Measurements from ENCODE around the gene ABCC6. TPM values are rescaled to one million over a fixed set of nuclear protein-coding genes. Genes with fewer than 3 reads are reported as not detected.

ABCC6 gene
- total and polyA plus RNA-seq, 2 of the 13 experiments (the other 11 are each of a cell fraction or from before 2014, with no cell fraction given), result 82.4 to 105 TPM

DNA sequence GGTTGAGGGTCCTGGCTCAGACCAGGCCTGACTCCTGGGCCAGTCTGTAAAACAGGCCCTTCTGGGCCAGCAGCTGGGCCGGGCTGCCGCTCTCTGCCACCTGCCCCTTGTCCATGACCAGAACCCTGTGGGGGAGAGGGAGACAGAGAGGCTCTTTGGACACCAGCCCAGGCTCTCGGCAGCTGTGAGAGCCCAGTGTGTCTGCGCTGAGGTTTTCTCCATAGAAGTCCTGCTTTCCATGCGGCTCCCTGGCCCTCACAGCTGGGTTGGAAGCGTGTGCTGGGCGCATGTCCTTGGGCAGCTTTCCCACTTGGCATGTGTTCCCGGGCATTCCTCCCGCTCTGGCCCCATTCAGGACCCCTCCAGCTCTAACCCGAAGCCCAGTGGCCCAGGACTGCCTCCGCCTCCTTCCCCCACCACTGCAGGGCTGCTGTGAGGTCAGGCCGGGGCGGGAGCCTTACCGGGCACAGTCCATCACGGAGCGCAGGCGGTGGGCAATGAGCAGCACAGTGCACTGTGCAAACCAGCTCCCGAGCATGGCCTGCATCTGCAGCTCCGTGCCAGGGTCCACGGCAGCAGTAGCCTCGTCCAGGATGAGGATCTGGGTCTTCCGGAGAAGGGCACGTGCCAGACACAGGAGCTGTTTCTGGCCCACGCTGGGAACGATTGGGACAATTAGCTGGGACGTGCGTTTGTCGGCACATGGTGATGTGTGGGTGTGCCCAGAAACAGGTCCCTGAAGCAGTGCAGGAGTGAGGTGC, 73.0 kb downstream of the ABCC6 start (continued):
- TF ChIP-seq NR2F1 (CRISPR knock-in tag; IDR thresholded peaks at IDR 0.05) (no peak), HNRNPUL1 (IDR thresholded peaks at IDR 0.05; ENCODE audit: low read depth, low read length) (no peak), ZNF709 (CRISPR knock-in tag; IDR thresholded peaks at IDR 0.05) (no peak), KLF9 (CRISPR knock-in tag; IDR thresholded peaks at IDR 0.05; ENCODE audit: low read depth) (no peak), KDM1A (CRISPR knock-in tag; IDR thresholded peaks at IDR 0.05) (no peak), HCFC1 (IDR thresholded peaks at IDR 0.05; ENCODE audit: low read depth, low read length) (no peak), ELF3 (CRISPR knock-in tag; IDR thresholded peaks at IDR 0.05) (no peak), SMAD3 (CRISPR knock-in tag; IDR thresholded peaks at IDR 0.05) (no peak), HIVEP1 (CRISPR knock-in tag; IDR thresholded peaks at IDR 0.05) (peak; percentile 38), ETV5 (CRISPR knock-in tag; IDR thresholded peaks at IDR 0.05; ENCODE audit: borderline replicate concordance) (no peak), ZNF280D (CRISPR knock-in tag; IDR thresholded peaks at IDR 0.05) (no peak), MTF1 (CRISPR knock-in tag; IDR thresholded peaks at IDR 0.05) (no peak), ZBTB4 (CRISPR knock-in tag; IDR thresholded peaks at IDR 0.05; ENCODE audit: borderline replicate concordance) (peak; percentile 76; the same call in 1 of the 2 replicates), PAWR (CRISPR knock-in tag; IDR thresholded peaks at IDR 0.05; ENCODE audit: borderline replicate concordance) (no peak)
- TF ChIP-seq, protein P1, sequence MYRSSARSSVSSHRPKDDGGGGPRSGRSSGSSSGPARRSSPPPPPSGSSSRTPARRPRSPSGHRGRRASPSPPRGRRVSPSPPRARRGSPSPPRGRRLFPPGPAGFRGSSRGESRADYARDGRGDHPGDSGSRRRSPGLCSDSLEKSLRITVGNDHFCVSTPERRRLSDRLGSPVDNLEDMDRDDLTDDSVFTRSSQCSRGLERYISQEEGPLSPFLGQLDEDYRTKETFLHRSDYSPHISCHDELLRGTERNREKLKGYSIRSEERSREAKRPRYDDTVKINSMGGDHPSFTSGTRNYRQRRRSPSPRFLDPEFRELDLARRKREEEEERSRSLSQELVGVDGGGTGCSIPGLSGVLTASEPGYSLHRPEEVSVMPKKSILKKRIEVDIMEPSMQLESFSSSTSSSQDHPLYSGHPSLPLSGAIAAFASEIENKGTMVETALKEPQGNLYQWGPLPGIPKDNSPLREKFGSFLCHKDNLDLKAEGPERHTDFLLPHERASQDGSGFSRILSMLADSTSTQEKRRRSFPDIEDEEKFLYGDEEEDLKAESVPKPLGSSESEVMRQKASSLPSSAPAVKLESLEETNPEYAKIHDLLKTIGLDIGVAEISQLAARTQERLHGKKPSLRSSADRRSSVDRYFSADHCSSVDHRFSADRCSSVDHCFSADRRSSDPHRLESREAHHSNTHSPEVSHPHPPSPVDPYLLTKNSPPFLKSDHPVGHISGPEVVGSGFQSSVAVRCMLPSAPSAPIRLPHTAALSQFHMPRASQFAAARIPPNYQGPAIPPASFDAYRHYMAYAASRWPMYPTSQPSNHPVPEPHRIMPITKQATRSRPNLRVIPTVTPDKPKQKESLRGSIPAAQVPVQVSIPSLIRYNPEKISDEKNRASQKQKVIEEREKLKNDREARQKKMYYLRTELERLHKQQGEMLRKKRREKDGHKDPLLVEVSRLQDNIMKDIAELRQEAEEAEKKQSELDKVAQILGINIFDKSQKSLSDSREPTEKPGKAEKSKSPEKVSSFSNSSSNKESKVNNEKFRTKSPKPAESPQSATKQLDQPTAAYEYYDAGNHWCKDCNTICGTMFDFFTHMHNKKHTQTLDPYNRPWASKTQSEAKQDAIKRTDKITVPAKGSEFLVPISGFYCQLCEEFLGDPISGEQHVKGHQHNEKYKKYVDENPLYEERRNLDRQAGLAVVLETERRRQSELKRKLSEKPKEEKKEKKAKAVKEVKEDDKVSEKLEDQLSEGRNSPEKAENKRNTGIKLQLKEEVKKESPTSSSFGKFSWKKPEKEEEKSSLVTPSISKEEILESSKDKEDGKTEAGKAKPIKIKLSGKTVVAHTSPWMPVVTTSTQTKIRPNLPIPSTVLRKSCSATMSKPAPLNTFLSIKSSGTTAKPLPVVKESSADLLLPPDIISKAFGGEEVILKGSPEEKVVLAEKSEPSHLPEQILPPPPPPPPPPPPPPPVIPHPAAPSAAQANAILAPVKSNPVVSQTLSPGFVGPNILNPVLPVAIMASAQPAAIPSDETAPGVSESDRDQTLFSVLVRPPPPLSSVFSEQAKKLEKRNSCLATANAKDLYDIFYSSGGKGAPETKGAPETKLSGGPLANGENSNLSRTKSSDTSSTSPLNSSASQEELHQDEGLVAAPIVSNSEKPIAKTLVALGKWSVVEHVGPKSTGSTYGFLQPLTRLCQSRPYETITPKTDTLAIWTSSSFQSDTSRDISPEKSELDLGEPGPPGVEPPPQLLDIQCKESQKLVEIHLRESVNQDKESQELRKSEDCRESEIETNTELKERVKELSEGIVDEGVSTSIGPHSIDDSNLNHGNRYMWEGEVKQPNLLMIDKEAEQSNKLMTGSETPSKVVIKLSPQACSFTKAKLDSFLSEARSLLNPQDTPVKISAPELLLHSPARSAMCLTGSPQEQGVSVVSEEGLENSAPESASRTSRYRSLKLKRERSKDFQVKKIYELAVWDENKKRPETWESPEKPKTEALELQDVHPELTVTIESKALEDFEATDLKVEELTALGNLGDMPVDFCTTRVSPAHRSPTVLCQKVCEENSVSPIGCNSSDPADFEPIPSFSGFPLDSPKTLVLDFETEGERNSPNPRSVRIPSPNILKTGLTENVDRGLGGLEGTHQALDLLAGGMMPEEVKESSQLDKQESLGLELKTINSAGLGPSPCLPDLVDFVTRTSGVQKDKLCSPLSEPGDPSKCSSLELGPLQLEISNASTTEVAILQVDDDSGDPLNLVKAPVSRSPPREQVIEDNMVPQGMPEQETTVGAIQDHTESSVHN (CRISPR knock-in tag; IDR thresholded peaks at IDR 0.05), result no peak

All from HepG2 (cell line).